Measurements from ENCODE around the gene TMIGD3.

Gene TMIGD3

DNA sequence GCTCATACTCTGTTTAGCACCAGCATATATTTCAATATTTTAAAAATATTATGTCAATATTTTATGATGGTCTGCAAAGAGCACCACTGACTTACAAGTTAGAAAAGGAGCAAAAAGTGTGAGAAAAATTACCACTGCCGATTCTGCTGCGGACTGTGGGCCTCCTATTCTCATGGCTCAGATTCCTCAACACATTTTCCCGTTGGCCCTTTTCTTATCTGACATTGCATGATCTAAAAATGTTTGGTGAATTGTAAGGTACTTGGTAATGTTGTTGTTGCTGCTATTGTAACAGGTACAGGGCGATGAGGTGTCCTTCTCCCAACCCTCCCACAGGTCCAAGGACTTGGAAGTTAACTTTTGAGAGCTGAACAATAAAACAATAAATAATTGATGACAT, 28.9 kb downstream of the TMIGD3 start:
- DNase-seq, result no peak

- peak; percentile 44 for DNase-seq
Measured at GRCh38 chr1:111474106-111474505, 29.3 kb downstream of the TMIGD3 start.

DNA sequence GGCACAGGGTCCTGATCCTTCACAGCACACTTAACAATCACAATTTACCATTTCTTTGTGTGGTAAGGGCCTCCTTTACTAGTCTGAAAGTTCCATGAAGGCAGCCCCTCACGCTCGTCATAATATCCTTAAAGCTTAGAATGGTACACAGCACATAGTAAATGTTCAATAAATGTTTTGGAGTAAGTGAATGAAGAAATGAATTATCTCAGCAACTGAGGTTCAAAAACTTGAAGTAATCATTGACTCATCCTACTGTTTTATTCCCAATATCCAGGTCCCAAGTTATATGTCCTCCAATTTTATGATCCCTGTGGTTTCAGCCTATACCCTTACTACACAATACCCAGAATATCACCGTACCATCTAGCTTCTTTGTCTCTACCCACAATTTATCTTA, 31.9 kb downstream of the TMIGD3 start:
- no peak for DNase-seq

GRCh38 chr1:111471012-111471411, 32.4 kb downstream of the TMIGD3 start:
- no peak for DNase-seq

DNA sequence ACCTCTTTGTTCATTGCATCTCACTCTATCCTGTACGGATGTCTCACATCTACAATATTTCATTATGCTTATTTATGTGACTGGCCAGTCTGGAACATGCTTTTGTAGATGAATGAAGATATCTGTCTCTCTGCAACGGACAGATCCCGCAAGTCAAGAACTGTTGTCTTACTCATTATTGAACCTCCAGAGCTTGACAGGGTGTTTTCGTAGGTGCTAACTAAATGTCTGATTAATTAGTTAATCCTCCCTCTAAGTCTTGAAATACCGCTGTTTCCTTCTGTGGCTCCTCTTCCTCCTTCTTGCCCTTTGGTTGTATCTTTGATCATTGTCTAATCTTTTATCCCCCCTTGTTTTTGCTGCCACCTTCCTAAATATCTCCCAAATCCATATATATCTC, 32.8 kb downstream of the TMIGD3 start:
- no peak for DNase-seq

DNA sequence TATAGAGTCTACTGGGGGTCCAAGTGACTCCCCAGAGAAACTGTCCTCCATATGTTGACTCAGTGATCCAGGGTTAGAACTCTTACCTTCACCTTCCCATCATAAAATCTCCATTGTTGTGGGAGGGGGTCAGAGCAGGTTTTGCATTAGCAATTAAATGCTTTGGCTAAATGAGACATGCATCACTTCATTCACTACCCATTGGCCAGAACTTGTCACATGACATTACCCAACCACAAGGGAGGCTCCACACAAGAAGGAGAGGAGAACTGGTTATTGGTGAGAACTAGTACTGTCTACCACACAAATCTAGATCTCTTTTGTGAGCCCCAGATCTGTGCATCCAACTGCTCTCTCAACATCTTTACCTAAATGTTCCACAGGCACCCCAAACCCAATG, 33.9 kb downstream of the TMIGD3 start:
- DNase-seq, result no peak

DNA sequence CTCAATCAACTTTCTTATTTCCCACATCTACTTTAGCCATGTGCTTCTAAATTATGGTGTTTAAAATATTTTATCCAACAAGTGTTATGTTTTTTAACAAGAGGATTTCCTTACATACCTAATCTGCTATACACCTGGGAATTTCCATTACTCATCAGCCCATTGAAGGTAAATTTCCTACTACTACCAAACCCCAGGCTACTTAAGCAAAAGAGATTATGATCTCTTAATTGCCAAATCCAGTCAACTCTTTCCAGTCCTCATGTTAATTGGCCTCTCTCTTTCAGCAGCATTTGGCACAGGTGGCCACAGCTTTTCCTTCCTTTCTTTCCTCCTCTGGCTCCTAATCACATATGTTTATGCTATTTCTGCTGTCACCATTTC, 34.7 kb downstream of the TMIGD3 start:
- no peak for DNase-seq

- no peak for DNase-seq
Measured at GRCh38 chr1:111467865-111468716, 35.3 kb downstream of the TMIGD3 start.

DNA sequence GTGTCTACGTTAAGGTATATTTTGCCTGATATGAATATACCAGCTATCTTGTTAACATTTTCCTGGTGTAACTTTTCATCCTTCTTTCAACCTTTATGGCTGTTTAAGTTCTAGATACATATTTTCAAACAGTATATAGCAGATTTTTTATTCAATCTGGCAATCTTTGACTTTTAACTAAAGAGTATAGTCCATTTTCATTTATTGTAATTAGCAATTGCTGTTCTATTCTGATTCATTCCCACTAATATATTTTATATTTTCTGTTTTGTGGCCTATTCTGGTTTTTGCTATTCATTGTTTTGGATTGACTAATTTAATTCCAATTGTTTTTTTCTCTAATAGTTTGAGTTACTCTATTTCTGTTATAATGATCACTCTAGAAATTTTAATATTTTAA, 37.0 kb downstream of the TMIGD3 start:
- no peak for DNase-seq

GRCh38 chr1:111465754-111466153, 37.7 kb downstream of the TMIGD3 start:
- no peak for DNase-seq

DNA sequence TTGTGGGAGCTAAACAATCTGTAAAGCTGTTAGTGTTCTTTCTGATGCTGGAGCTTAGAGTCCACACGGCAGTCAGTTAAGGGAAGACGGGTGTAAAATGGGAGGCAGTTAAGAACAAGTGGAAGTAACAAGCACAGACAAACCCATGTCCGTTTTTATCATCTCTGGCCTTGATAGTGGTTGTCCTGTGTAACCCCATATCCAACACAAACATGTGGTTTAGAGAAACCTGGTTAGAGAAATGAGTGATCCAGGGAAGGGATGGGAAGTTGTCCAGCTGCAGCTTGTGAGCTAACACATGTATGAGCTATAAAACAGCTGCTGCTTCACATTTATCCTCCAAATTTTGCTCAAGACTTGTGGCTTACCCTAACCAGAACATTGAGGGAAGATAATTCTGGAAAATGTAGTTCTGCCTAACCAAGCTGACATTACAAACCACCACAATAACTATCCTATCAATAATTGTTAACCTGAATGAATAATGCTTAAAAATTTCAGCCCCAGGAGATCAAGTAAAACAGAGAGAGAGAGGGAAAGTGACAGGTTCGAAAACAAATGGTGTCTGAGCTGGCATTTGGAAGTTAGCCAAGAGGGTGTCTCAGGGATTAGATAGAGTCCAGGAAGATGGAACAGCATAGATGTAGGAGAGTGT, 40.3 kb downstream of the TMIGD3 start:
- peak; percentile 53 for DNase-seq

DNA sequence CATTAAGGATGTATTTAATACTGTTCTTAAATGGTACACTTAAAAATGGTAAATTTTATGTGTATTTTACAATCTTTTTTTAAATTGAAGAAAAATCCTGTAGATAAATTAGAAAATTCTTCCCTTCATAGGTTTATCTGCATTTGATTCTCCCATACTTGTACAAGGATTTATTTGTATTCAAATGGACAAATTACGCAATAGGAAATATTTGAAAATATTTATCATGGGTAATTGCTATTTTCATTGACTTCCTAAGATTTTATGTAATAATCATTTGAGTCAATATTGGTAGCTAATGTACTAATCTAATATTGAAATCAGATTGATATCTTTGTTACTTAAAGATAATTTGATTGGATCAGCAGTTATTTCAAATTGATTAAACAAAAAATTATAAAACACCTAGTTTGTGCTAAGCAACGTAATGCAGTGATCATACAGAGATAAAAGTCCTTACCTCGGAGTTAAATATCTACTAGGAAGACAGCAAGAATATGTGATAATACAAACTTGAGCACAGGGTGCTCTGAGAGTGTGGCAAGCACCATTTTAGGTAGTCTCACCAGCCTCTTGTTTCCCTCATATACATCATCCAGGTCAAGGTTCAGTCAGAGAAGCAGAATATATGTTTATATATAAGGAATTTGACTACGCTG, 40.9 kb downstream of the TMIGD3 start:
- no peak for DNase-seq

GRCh38 chr1:111461765-111462164, 41.7 kb downstream of the TMIGD3 start:
- DNase-seq, result no peak

GRCh38 chr1:111455642-111456031, 47.8 kb downstream of the TMIGD3 start:
- DNase-seq, result no peak

GRCh38 chr1:111454859-111455641, 48.4 kb downstream of the TMIGD3 start:
- DNase-seq, result no peak

GRCh38 chr1:111453706-111454105, 49.7 kb downstream of the TMIGD3 start:
- no peak for DNase-seq

GRCh38 chr1:111452581-111452980, 50.9 kb downstream of the TMIGD3 start:
- DNase-seq, result no peak

DNA sequence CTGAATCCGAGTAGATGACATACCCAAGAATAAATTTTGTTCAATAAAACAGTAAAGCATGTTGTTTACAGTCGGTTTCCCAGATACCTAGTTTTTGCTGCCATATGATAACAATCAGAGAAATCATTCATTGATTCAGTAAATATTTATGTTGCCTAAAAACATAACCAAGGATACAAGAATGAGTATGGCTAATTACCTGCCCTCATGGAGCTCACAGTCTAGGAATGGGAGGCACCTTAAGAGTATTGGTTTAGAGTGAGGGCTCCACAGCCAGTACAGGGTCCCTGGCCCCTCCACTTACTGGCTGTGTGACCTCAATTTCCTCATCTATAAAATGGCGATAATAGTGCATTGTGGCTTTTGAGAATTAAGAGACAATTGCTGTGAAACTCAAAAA, 53.2 kb downstream of the TMIGD3 start:
- DNase-seq, result no peak

DNA sequence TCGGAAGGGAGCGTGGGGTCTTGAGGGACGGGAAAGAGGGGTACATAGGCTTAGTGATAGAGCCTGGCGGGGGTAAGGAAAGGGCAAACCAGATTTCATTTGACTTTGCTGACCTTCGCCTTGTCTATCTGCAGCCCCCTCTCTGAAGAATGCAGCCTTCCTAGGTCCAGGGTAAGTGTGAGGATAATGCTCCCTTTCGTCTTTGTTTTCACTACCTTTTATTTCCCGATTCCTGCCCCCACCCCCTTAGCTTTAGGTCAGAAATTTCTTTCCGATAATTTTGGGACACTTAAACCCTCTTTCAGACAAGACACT, 53.8 kb downstream of the TMIGD3 start:
- no peak for DNase-seq

- peak; percentile 99 for DNase-seq
Measured at GRCh38 chr1:111448918-111449702, 54.3 kb downstream of the TMIGD3 start, which contains the start of the genes ATP5PB and WDR77. ATP5PB (plus strand) TSS chr1:111449464; CDS start chr1:111449542, 78 bp downstream. WDR77 (minus strand) TSS chr1:111449256; CDS start chr1:111449169, 87 bp downstream.

- no peak for DNase-seq
Measured at GRCh38 chr1:111448482-111448917, 54.9 kb downstream of the TMIGD3 start.

Measured in fibroblast of skin of back (primary cell).